Heart left ventricle (tissue), 16 donors: ENCODE results near the gene RANBP3. TPM values are rescaled to one million over a fixed set of nuclear protein-coding genes. Genes with fewer than 3 reads are reported as not detected.
"Not testable (repeated sequence)": the region's sequence is repeated elsewhere in the genome, so short reads cannot be mapped to it uniquely, and the experiment has no call there.

ENCODE experiments used
- ATAC-seq, 4 donors: fragments of 200-7000 bp; cut with Tn5 transposase; one replicate each; pipeline ENCODE4 v1.9.1; 2020 to 2022; ENCODE audit warnings: moderate library complexity in 4 of 4, mild to moderate bottlenecking in 3 of 4, moderate number of reproducible peaks in 1 of 4
- DNase-seq, 5 donors: peaks; one replicate each; pipeline ENCODE4 v3.0.0-alpha.2; 2020
- H3K27ac ChIP-seq, 12 donors: fragments of 200-600 bp; sonication (generic) in 4 of 12; one replicate each; pipeline versions ENCODE4 v1.5.0 to v1.8.0; 2016 to 2022; ENCODE audit warnings: mild to moderate bottlenecking in 2 of 12
- H3K27me3 ChIP-seq, 9 donors: fragments of 200-600 bp; sonication (generic) in 2 of 9; one replicate each; pipeline versions ENCODE4 v1.5.1 to v1.8.0; 2016 to 2022; ENCODE audit warnings: mild to moderate bottlenecking in 3 of 9
- H3K36me3 ChIP-seq, 9 donors: fragments of 200-600 bp; sonication (generic) in 2 of 9; one replicate each; pipeline versions ENCODE4 v1.5.0 to v1.8.0; 2018 to 2022; ENCODE audit warnings: mild to moderate bottlenecking in 2 of 9
- H3K4me1 ChIP-seq, 12 donors: fragments of 200-600 bp; sonication (generic) in 4 of 12; one replicate each; pipeline versions ENCODE4 v1.5.0 to v1.8.0; 2016 to 2022; ENCODE audit warnings: mild to moderate bottlenecking in 3 of 12
- H3K4me3 ChIP-seq, 12 donors: fragments of 200-600 bp; sonication (generic) in 4 of 12; one replicate each; pipeline versions ENCODE4 v1.5.0 to v1.8.0; 2017 to 2022; ENCODE audit warnings: mild to moderate bottlenecking in 9 of 12, moderate library complexity in 4 of 12
- H3K9me3 ChIP-seq, 12 donors: fragments of 200-600 bp; sonication (generic) in 4 of 12; one replicate each; pipeline versions ENCODE4 v1.5.0 to v1.8.0; 2016 to 2022; ENCODE audit warnings: mild to moderate bottlenecking in 1 of 12
- CTCF ChIP-seq, 12 donors: fragments of 200-600 bp; sonication (generic) in 4 of 12; IDR thresholded peaks; one replicate each; pipeline versions ENCODE4 v1.5.0 to v1.8.0; 2018 to 2022; ENCODE audit warnings: antibody characterized with exemption in 12 of 12, mild to moderate bottlenecking in 5 of 12
- POLR2A ChIP-seq, 2 donors: fragments of 450-650 bp; IDR thresholded peaks; one replicate each; pipeline ENCODE4 v1.6.1; 2017; ENCODE audit warnings: antibody characterized with exemption in 2 of 2, mild to moderate bottlenecking in 2 of 2, moderate library complexity in 2 of 2
- WGBS, 4 donors: extraction: QIAGEN DNeasy Blood & Tissue Kit in 2 of 4; methylation state at CpG; one replicate each; pipeline versions ENCODE4 v1.1.5 to v1.1.7; 2013 to 2018; 5-methylcytosine and 5-hydroxymethylcytosine counted together
- intact Hi-C, 10 donors: fragments of 100-400 bp; cut with DNase I; formaldehyde crosslinking; loops; one replicate each; pipeline versions ENCODE4 v1.11.1 to v1.14.2; 2022
- polyA plus RNA-seq, 2 donors: library from polyadenylated mRNA; stranded (reverse); fragments of 200-250 nt; gene quantifications; one replicate each; pipeline ENCODE4 v1.2.3, GENCODE V29; 2013
- total RNA-seq, 9 donors: library from RNA; depleted of rRNA in 2 of 9; stranded (reverse); fragments of >200 nt in 2 of 9; fragmentation: NEBNext Ultra II Directional in 3 of 9; extraction: Animal tissue kit (Norgen Biotek cat#: 25700) in 3 of 9; gene quantifications; one replicate each; pipeline versions ENCODE4 v1.1.0 to v1.2.4, GENCODE V29; 2016 to 2023
- donor health status: ischemic (EF 13 %, LVEDD 7.1; RV severe dilation, severe dysfunction).
- donor health status: healthy with polysubstance abuse.
- donor health status: DM: no; HTN: yes; CAD: no.
- donor health status: DM: no; HTN: no; CAD: no.
- donor health status: ischemic (EF 25% LVEDD 6.9; RV normal size, moderate dysfunction).
- donor health status: ischemic (EF 25% LVEDD 5.7; RV mildly dilated, moderate dysfunction).
- donor health status: healthy.
- donor health status: DM: yes; HTN: yes; CAD: no.
- donor health status: ischemic (EF 35%, LVEDD 5.7; RV mildly dilated, moderate dysfunction).
- donor health status: nonischemic (EF 11% LVEDD 7.7; RV severe dilation, severe dysfunction).
- donor health status: DM: yes; HTN: yes; CAD: no.
- donor health status: PGD.
- donor health status: ischemic (EF 29% LVEDD 5.4; RV normal size, mild dysfunction).
- donor health status: nonischemic (EF 23%, LVEDD 6.1; RV moderate dilation, normal function).

Gene RANBP3
- total and polyA plus RNA-seq, 11 donors: 29.4 to 80.7 (median 58.0) TPM

DNA sequence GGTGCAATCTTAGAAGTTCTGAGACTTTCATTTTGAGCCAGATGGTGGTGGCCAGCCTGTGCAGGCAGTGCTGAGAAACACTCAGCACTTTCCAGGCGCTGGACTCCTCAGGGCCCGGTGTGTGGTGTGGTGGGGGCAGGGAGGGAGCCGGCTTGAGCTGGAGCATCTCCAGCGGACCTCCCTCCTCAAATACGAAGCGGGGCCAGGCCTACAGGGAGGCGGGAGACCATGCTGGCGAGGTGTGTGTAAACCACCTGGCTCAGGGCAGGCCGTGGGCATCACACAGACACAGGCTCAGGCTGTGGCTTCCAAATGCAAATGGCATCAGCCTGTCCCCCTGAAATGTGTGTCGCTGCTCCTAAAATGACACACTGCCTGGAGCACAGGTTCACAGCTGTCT lies 33.3 kb upstream of the RANBP3 start:
- ATAC-seq (no peak), DNase-seq (no peak)
- Histone ChIP-seq H3K27ac (no peak overlapping the region), H3K4me3 (no peak overlapping the region), H3K36me3 (peaks cover 0 to 40% (median 12%) of the 10 kb centered on the region in 9 donors), H3K4me1 (no peaks in the 10 kb centered on the region), H3K9me3 (no peaks in the 10 kb centered on the region), H3K27me3 (no peaks in the 10 kb centered on the region)
- TF ChIP-seq POLR2A (IDR thresholded peaks at IDR 0.05) (no peak), CTCF (IDR thresholded peaks at IDR 0.05) (no peak)
- 81 to 86% (median 83%) methylated on average over 10 of the region's 10 CpGs for WGBS, 4 donors
- intact Hi-C loops: no loop called here

- DNase-seq (no peak), ATAC-seq (no peak)
- Histone ChIP-seq H3K9me3 (no peaks in the 10 kb centered on the region), H3K27ac (no peak overlapping the region), H3K4me1 (no peaks in the 10 kb centered on the region), H3K27me3 (no peaks in the 10 kb centered on the region), H3K4me3 (no peak overlapping the region), H3K36me3 (peaks cover 0 to 43% (median 12%) of the 10 kb centered on the region in 9 donors)
- intact Hi-C loops: no loop called here
- WGBS, 4 donors: 92 to 95% (median 94%) methylated on average over 12 to 16 of the region's 16 CpGs
- no peak for TF ChIP-seq POLR2A (IDR thresholded peaks at IDR 0.05)
- no peak for TF ChIP-seq CTCF (IDR thresholded peaks at IDR 0.05)
Observed at GRCh38 chr19:6010107-6010506, 32.2 kb upstream of the RANBP3 start.

DNA sequence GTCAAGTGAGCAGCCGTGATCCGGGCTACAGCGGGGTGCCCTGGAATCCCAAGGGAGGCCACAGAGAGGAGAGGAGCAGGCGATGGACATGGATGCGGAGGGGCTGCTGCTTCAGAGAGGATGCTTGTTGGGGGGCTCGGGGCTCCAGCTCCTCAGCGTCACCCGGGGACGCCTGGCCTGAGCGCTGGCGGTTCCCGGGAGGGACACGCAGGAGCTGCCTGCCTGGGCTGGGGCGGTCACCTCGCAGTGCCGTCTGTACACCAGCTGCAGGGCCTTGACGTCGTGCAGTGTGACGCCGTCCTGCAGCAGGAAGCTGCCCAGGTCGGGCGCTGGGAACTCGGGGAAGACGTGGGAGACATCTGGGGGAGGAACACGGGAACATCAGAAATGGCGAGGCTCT lies 29.9 kb upstream of the RANBP3 start:
- intact Hi-C loops: no loop called here

DNA sequence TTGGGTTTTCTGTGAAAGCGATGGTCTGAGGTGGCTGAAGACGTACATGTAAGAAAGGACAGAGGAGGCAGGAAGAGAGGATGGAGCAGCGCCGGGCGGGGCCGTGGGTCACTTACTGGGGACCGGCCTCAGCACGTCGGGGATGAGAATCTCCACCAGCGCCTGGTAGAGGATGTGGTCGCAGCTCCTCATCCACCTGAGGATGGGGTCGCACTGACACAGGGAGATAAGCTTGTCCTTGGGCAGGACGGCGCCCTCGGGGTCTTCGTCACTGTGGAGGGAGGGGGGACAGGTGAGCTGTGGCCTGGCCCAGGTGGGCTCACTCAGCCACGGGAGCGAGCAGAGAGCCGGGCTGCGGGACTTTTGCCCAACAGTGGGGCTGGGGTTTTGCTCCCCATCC lies 29.0 kb upstream of the RANBP3 start:
- H3K36me3 ChIP-seq: peaks cover 0 to 58% (median 17%) of the 10 kb centered on the region in 9 donors
- no peak overlapping the region for H3K27ac ChIP-seq
- DNase-seq (no peak), ATAC-seq (no peak)
- no peaks in the 10 kb centered on the region for H3K9me3 ChIP-seq
- intact Hi-C loops: no loop called here
- H3K4me1 ChIP-seq: no peaks in the 10 kb centered on the region
- 95 to 96% (median 95%) methylated on average over 12 to 20 of the region's 20 CpGs for WGBS, 4 donors
- TF ChIP-seq CTCF (IDR thresholded peaks at IDR 0.05) (no peak), POLR2A (IDR thresholded peaks at IDR 0.05) (no peak)
- H3K27me3 ChIP-seq: no peaks in the 10 kb centered on the region
- no peak overlapping the region for H3K4me3 ChIP-seq

More for the DNA sequence above, 29.9 kb upstream of the RANBP3 start:
- TF ChIP-seq POLR2A (IDR thresholded peaks at IDR 0.05): no peak
- TF ChIP-seq CTCF (IDR thresholded peaks at IDR 0.05): no peak
- 82 to 91% (median 86%) methylated on average over 16 to 26 of the region's 26 CpGs for WGBS, 4 donors
- no peaks in the 10 kb centered on the region for H3K27me3 ChIP-seq
- H3K9me3 ChIP-seq: no peaks in the 10 kb centered on the region
- H3K4me3 ChIP-seq: no peak overlapping the region
- no peak for DNase-seq
- ATAC-seq: no peak
- H3K4me1 ChIP-seq: no peaks in the 10 kb centered on the region
- H3K36me3 ChIP-seq: peaks cover 0 to 55% (median 12%) of the 10 kb centered on the region in 9 donors
- H3K27ac ChIP-seq: no peak overlapping the region

- ATAC-seq, intact Hi-C loops, H3K9me3 ChIP-seq, H3K4me3 ChIP-seq, H3K27ac ChIP-seq, H3K4me1 ChIP-seq, DNase-seq, H3K27me3 ChIP-seq: not testable (repeated sequence)
- WGBS, 4 donors: 83 to 92% (median 90%) methylated on average over 7 of the region's 7 CpGs
- H3K36me3 ChIP-seq: peaks cover 0 to 58% (median 22%) of the 10 kb centered on the region in 9 donors
Observed at GRCh38 chr19:6006070-6006446, 28.1 kb upstream of the RANBP3 start.
